ENCODE results near the gene TMEM248.

- TF ChIP-seq CTCF (IDR thresholded peaks at IDR 0.05 in 8 of 11, conservative IDR thresholded peaks at IDR 0.05 in 3 of 11) (no peak), POLR2A (IDR thresholded peaks at IDR 0.05) (no peak), POLR2AphosphoS5 (IDR thresholded peaks at IDR 0.05) (no peak)
These were observed 37.3 kb upstream of the TMEM248 start for GRCh38 chr7:66883716-66884115.

Data from spleen (tissue), 7 donors.